Measurements from ENCODE around the gene PCSK1.

Gene PCSK1

DNA sequence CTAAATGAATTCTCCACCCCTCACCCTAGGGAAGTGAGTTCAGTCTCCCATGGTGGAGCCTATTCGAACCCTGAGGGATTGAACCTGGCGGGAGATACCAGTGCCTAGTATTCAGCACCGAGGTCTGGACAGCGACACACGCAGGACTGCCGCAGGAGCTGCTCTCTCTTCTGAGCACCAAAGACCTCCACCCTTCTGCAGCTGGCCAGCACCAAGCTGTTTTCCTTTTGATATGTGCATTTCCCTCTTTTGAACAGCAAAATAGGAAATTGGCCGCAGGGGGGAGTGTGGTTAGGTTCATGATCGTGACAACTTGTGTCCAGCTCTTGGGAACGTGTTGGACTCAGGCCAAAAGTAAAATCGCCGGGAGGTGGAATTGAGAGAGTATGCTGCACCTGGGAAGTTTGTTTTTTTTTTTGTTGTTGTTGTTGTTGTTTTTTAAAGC, 1.2 kb upstream of the PCSK1 start:
- H3K36me3 Mint-ChIP-seq (ENCODE audit: low read depth) = no peaks in the 10 kb centered on the region
- TF ChIP-seq, protein P1, sequence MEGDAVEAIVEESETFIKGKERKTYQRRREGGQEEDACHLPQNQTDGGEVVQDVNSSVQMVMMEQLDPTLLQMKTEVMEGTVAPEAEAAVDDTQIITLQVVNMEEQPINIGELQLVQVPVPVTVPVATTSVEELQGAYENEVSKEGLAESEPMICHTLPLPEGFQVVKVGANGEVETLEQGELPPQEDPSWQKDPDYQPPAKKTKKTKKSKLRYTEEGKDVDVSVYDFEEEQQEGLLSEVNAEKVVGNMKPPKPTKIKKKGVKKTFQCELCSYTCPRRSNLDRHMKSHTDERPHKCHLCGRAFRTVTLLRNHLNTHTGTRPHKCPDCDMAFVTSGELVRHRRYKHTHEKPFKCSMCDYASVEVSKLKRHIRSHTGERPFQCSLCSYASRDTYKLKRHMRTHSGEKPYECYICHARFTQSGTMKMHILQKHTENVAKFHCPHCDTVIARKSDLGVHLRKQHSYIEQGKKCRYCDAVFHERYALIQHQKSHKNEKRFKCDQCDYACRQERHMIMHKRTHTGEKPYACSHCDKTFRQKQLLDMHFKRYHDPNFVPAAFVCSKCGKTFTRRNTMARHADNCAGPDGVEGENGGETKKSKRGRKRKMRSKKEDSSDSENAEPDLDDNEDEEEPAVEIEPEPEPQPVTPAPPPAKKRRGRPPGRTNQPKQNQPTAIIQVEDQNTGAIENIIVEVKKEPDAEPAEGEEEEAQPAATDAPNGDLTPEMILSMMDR (IDR thresholded peaks at IDR 0.05; ENCODE audit: unreplicated experiment in 3 of 3) = peak; percentile 9 to 24 (median 11)
- no peak overlapping the region for H3K27ac Mint-ChIP-seq
- peaks cover 59% of the 10 kb centered on the region for H3K27me3 Mint-ChIP-seq (ENCODE audit: low read depth)
- peaks cover 14% of the 10 kb centered on the region for H3K4me1 Mint-ChIP-seq
- H3K4me3 Mint-ChIP-seq = peak overlapping the region in 1 of 3 experiments; percentile 20
- H3K9me3 Mint-ChIP-seq = no peaks in the 10 kb centered on the region

GRCh38 chr5:96432216-96433065, 607 bp downstream of the PCSK1 start:
- H3K36me3 Mint-ChIP-seq (ENCODE audit: low read depth) = no peaks in the 10 kb centered on the region
- peaks cover 14% of the 10 kb centered on the region for H3K4me1 Mint-ChIP-seq
- H3K27me3 Mint-ChIP-seq (ENCODE audit: low read depth) = peaks cover 57% of the 10 kb centered on the region
- H3K27ac Mint-ChIP-seq = no peak overlapping the region
- H3K4me3 Mint-ChIP-seq = peak overlapping the region; percentile 18 to 75 (median 62)
- no peaks in the 10 kb centered on the region for H3K9me3 Mint-ChIP-seq
- TF ChIP-seq, protein P1 (IDR thresholded peaks at IDR 0.05; ENCODE audit: unreplicated experiment in 3 of 3) = no peak

GRCh38 chr5:96431376-96432187, 1.5 kb downstream of the PCSK1 start:
- H3K4me3 Mint-ChIP-seq = peak overlapping the region; percentile 18 to 75 (median 62)
- no peaks in the 10 kb centered on the region for H3K36me3 Mint-ChIP-seq (ENCODE audit: low read depth)
- H3K27me3 Mint-ChIP-seq (ENCODE audit: low read depth) = peaks cover 56% of the 10 kb centered on the region
- peaks cover 14% of the 10 kb centered on the region for H3K4me1 Mint-ChIP-seq
- H3K27ac Mint-ChIP-seq = no peak overlapping the region
- no peaks in the 10 kb centered on the region for H3K9me3 Mint-ChIP-seq
- TF ChIP-seq, protein P1 (IDR thresholded peaks at IDR 0.05; ENCODE audit: unreplicated experiment in 3 of 3) = no peak

GRCh38 chr5:96427824-96428223, 5.2 kb downstream of the PCSK1 start:
- Mint-ChIP-seq H3K36me3 (ENCODE audit: low read depth) (no peaks in the 10 kb centered on the region), H3K27ac (no peak overlapping the region), H3K27me3 (ENCODE audit: low read depth) (peaks cover 37% of the 10 kb centered on the region)

DNA sequence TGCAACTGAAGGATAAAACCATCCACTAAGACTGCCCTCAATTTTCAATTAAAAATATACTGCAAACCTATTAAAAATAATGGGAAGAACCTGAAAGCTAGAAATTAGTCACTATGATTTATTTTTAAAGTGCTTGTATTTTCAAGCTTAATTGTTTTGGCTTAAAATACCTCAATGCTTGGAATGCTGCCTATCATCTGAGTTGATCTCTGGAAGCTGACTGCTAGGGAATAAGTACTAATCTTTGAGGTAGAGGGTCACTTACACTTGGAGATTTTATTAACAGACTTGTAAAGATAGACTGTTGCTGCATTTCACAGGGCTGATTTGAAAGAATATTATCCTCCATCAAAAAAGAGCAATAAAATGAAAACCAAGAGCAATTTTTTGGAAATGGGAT, 6.2 kb downstream of the PCSK1 start:
- TF ChIP-seq, protein P1 (IDR thresholded peaks at IDR 0.05; ENCODE audit: unreplicated experiment in 3 of 3) = no peak
- Mint-ChIP-seq H3K4me3 (no peak overlapping the region), H3K27ac (no peak overlapping the region), H3K9me3 (no peaks in the 10 kb centered on the region), H3K27me3 (ENCODE audit: low read depth) (peaks cover 27% of the 10 kb centered on the region), H3K4me1 (no peaks in the 10 kb centered on the region), H3K36me3 (ENCODE audit: low read depth) (no peaks in the 10 kb centered on the region)

More at GRCh38 chr5:96427824-96428223, 5.2 kb downstream of the PCSK1 start:
- TF ChIP-seq, protein P1 (IDR thresholded peaks at IDR 0.05; ENCODE audit: unreplicated experiment in 3 of 3) = no peak
- H3K9me3 Mint-ChIP-seq = no peaks in the 10 kb centered on the region
- H3K4me3 Mint-ChIP-seq = no peak overlapping the region
- peaks cover 2% of the 10 kb centered on the region for H3K4me1 Mint-ChIP-seq
